Neural cell (in vitro differentiated cells): Measurements from ENCODE around the gene ZNF697. TPM values are rescaled to one million over a fixed set of nuclear protein-coding genes. Genes with fewer than 3 reads are reported as not detected.

Experiments
- H2AFZ ChIP-seq: fragments of 200-600, 300-800 bp; sonication (generic), shearing (Covaris generic); 2 replicates; pipeline ENCODE4 v1.6.0; 2014; ENCODE audit warnings: low read depth, mild to moderate bottlenecking, antibody characterized with exemption, low read length, moderate library complexity
- H3F3A ChIP-seq: fragments of 200-600 bp; shearing (Covaris generic); 2 replicates; pipeline ENCODE4 v1.6.1; 2016; ENCODE audit warnings: mild to moderate bottlenecking, moderate library complexity, mixed read lengths, antibody characterized with exemption, low read length; ENCODE audit not compliant: insufficient read depth, poor library complexity, severe bottlenecking
- H3K27ac ChIP-seq: fragments of 200-600, 300-800 bp; sonication (generic), shearing (Covaris generic); 2 replicates; pipeline ENCODE4 v1.5.1; 2014; ENCODE audit warnings: mild to moderate bottlenecking, low read length, moderate library complexity
- H3K27me3 ChIP-seq: fragments of 300-800, 200-600 bp; sonication (generic), shearing (Covaris generic); 2 replicates; pipeline ENCODE4 v1.6.0; 2014; ENCODE audit warnings: mild to moderate bottlenecking, low read depth, low read length, moderate library complexity; ENCODE audit not compliant: insufficient read depth
- H3K36me3 ChIP-seq: fragments of 300-800, 200-600 bp; sonication (generic), shearing (Covaris generic); 2 replicates; pipeline ENCODE4 v1.5.1; 2014; ENCODE audit warnings: mild to moderate bottlenecking, antibody characterized with exemption, low read length, moderate library complexity; ENCODE audit not compliant: insufficient read depth
- H3K4me2 ChIP-seq: fragments of 300-800, 200-600 bp; sonication (generic), shearing (Covaris generic); 2 replicates; pipeline ENCODE4 v1.6.0; 2014; ENCODE audit warnings: mild to moderate bottlenecking, low read length
- H3K4me3 ChIP-seq: fragments of 300-800, 200-600 bp; sonication (generic), shearing (Covaris generic); 2 replicates; pipeline ENCODE4 v1.5.1; 2014; ENCODE audit warnings: mild to moderate bottlenecking, low read length, moderate library complexity
- H3K79me2 ChIP-seq: fragments of 200-600 bp; shearing (Covaris generic); replicated peaks from 2 replicates; pipeline ENCODE4 v1.6.0; 2014; ENCODE audit warnings: mild to moderate bottlenecking, low read length, moderate library complexity; ENCODE audit not compliant: insufficient read depth
- H3K9ac ChIP-seq: fragments of 300-800, 200-600 bp; sonication (generic), shearing (Covaris generic); 2 replicates; pipeline ENCODE4 v1.6.1; 2016; ENCODE audit warnings: mild to moderate bottlenecking, low read length, mixed read lengths
- H3K9me2 ChIP-seq: fragments of 200-600 bp; shearing (Covaris generic); 2 replicates; pipeline ENCODE4 v1.6.1; 2016; ENCODE audit warnings: mild to moderate bottlenecking, low read length, mixed read lengths; ENCODE audit not compliant: insufficient read depth
- H3K9me3 ChIP-seq: fragments of 200-600, 300-800 bp; sonication (generic), shearing (Covaris generic); 2 replicates; pipeline ENCODE4 v1.6.1; 2016; ENCODE audit warnings: mild to moderate bottlenecking, mixed run types, low read length, moderate library complexity, mixed read lengths
- H4K20me1 ChIP-seq: fragments of 200-600 bp; shearing (Covaris generic); 2 replicates; pipeline ENCODE4 v1.6.1; 2016; ENCODE audit warnings: mild to moderate bottlenecking, mixed run types; ENCODE audit not compliant: insufficient read depth
- CTCF ChIP-seq: fragments of 450-650 bp; IDR thresholded peaks from 2 replicates; pipeline ENCODE4 v1.5.1; 2014; ENCODE audit warnings: antibody characterized with exemption, mild to moderate bottlenecking, moderate library complexity; ENCODE audit not compliant: poor library complexity, severe bottlenecking
- EP300 ChIP-seq: fragments of 450-650 bp; conservative IDR thresholded peaks from 2 replicates; pipeline ENCODE4 v1.6.1; 2014; ENCODE audit warnings: antibody characterized with exemption, mild to moderate bottlenecking, moderate library complexity; ENCODE audit not compliant: poor library complexity, severe bottlenecking
- EZH2 ChIP-seq: fragments of 200-600, 300-800 bp; shearing (Covaris generic), sonication (generic); IDR thresholded peaks from 2 replicates; pipeline ENCODE4 v1.6.1; 2014; ENCODE audit warnings: antibody characterized with exemption, low read length, borderline replicate concordance, mild to moderate bottlenecking; ENCODE audit not compliant: insufficient read depth, poor library complexity, severe bottlenecking
- MXI1 ChIP-seq: fragments of 450-650 bp; conservative IDR thresholded peaks from 2 replicates; pipeline ENCODE4 v1.6.1; 2014; ENCODE audit warnings: antibody characterized with exemption, mild to moderate bottlenecking; ENCODE audit not compliant: poor library complexity, severe bottlenecking
- POLR2AphosphoS5 ChIP-seq: IDR thresholded peaks from 2 replicates; pipeline ENCODE4 v1.6.1; 2012
- RAD21 ChIP-seq: fragments of 450-650 bp; conservative IDR thresholded peaks from 2 replicates; pipeline ENCODE4 v1.6.1; 2014; ENCODE audit warnings: antibody characterized with exemption, mild to moderate bottlenecking, moderate library complexity
- REST ChIP-seq: IDR thresholded peaks from 2 replicates; pipeline ENCODE4 v1.6.1; 2012; ENCODE audit warnings: borderline replicate concordance
- SMC3 ChIP-seq: fragments of 450-650 bp; conservative IDR thresholded peaks from 2 replicates; pipeline ENCODE4 v1.6.1; 2014; ENCODE audit warnings: antibody characterized with exemption, mild to moderate bottlenecking, moderate library complexity; ENCODE audit not compliant: poor library complexity
- TAF1 ChIP-seq: IDR thresholded peaks from 2 replicates; pipeline ENCODE4 v1.6.1; 2012; ENCODE audit warnings: low read depth
- polyA plus RNA-seq: library from polyadenylated mRNA; depleted of rRNA; stranded (reverse); fragments of >200 nt; gene quantifications from 2 replicates; pipeline ENCODE4 v1.2.3, GENCODE V29; 2014

The ZNF697 gene
- polyA plus RNA-seq, 1 donor from 2014 or later, result 61.8 TPM

- H3F3A ChIP-seq, result no peaks in the 10 kb centered on the region
- H3K36me3 ChIP-seq, result no peaks in the 10 kb centered on the region
- no peaks in the 10 kb centered on the region for H3K9me3 ChIP-seq
- H3K9me2 ChIP-seq, result no peaks in the 10 kb centered on the region
- H3K79me2 ChIP-seq, result no peaks in the 10 kb centered on the region
- H4K20me1 ChIP-seq, result no peaks in the 10 kb centered on the region
- H3K4me2 ChIP-seq, result no peak overlapping the region
- H3K4me3 ChIP-seq, result no peak overlapping the region
- no peak for TF ChIP-seq SMC3
- no peak overlapping the region for H2AFZ ChIP-seq
- H3K9ac ChIP-seq, result no peak overlapping the region
- H3K27ac ChIP-seq, result no peak overlapping the region
- no peaks in the 10 kb centered on the region for H3K27me3 ChIP-seq
Measured at GRCh38 chr1:119667173-119667572, 19.1 kb upstream of the ZNF697 start.

- Histone ChIP-seq H3F3A (no peaks in the 10 kb centered on the region), H3K36me3 (no peaks in the 10 kb centered on the region), H3K4me2 (no peak overlapping the region), H3K9me2 (no peaks in the 10 kb centered on the region), H3K9me3 (no peaks in the 10 kb centered on the region), H3K27ac (no peak overlapping the region), H3K27me3 (no peaks in the 10 kb centered on the region), H4K20me1 (no peaks in the 10 kb centered on the region), H2AFZ (no peak overlapping the region), H3K4me3 (no peak overlapping the region), H3K79me2 (no peaks in the 10 kb centered on the region), H3K9ac (no peak overlapping the region)
- no peak for TF ChIP-seq CTCF
- no peak for TF ChIP-seq EP300
- TF ChIP-seq SMC3, result no peak
- no peak for TF ChIP-seq POLR2AphosphoS5
- no peak for TF ChIP-seq EZH2
- TF ChIP-seq TAF1, result no peak
- no peak for TF ChIP-seq REST
- no peak for TF ChIP-seq RAD21
- TF ChIP-seq MXI1, result no peak
Measured at GRCh38 chr1:119664067-119664466, 16.0 kb upstream of the ZNF697 start.

- Histone ChIP-seq H3K9ac (no peak overlapping the region), H3F3A (no peaks in the 10 kb centered on the region), H3K36me3 (no peaks in the 10 kb centered on the region), H3K79me2 (no peaks in the 10 kb centered on the region), H3K4me3 (no peak overlapping the region), H3K27ac (no peak overlapping the region), H3K9me3 (no peaks in the 10 kb centered on the region), H3K9me2 (no peaks in the 10 kb centered on the region), H3K27me3 (no peaks in the 10 kb centered on the region), H2AFZ (no peak overlapping the region), H3K4me2 (no peak overlapping the region), H4K20me1 (no peaks in the 10 kb centered on the region)
- no peak for TF ChIP-seq EZH2
- no peak for TF ChIP-seq TAF1
- no peak for TF ChIP-seq EP300
- no peak for TF ChIP-seq MXI1
- TF ChIP-seq CTCF, result no peak
Measured at GRCh38 chr1:119662034-119662437, 14.0 kb upstream of the ZNF697 start.
